B cell (primary cell): ENCODE measurements around the gene ZNF81. TPM values are rescaled to one million over a fixed set of nuclear protein-coding genes. Genes with fewer than 3 reads are reported as not detected.

Experiments
- ATAC-seq: fragments of 200-7000 bp; cut with Tn5 transposase; one replicate; pipeline ENCODE4 v1.10.0; 2021; ENCODE audit warnings: low read depth, mild to moderate bottlenecking, moderate number of reproducible peaks, moderate library complexity
- CTCF ChIA-PET: fragments of 350-600 bp; sonication (Branson Sonifier 250); formaldehyde crosslinking; loops from one replicate; lab custom pipeline; 2021; ENCODE audit warnings: antibody characterized with exemption, inconsistent platforms; lab: Charles Lee
- POLR2A ChIA-PET: fragments of 350-600 bp; sonication (Branson Sonifier 250); formaldehyde crosslinking; loops from one replicate; lab custom pipeline; 2021; ENCODE audit warnings: antibody characterized with exemption; lab: Charles Lee
- DNase-seq: peaks from one replicate; pipeline ENCODE4 v3.0.0; 2013
- H2AFZ ChIP-seq: 2 replicates; pipeline ENCODE4 v1.6.1; 2012; ENCODE audit warnings: mild to moderate bottlenecking, low read depth, low read length; ENCODE audit not compliant: insufficient read depth, poor library complexity, severe bottlenecking
- H3K27ac ChIP-seq, 2 donors: 1 replicate in 1 of 2; 2 replicates in 1 of 2; pipeline ENCODE4 v1.5.1; 2012 to 2013; ENCODE audit warnings: low read length in 2 of 2, mild to moderate bottlenecking in 2 of 2, moderate library complexity in 1 of 2
- H3K27me3 ChIP-seq, 4 experiments: fragments of 200-600 bp in 1 of 4; sonication (generic) in 1 of 4; replicated peaks in 1 of 4; 1 replicate in 2 of 4; 2 replicates in 2 of 4; pipeline versions ENCODE4 v1.6.1 to v1.7.0; 2013 to 2016; ENCODE audit warnings: low read length in 3 of 4, mild to moderate bottlenecking in 2 of 4, mixed read lengths in 1 of 4, moderate library complexity in 1 of 4; ENCODE audit not compliant: insufficient read depth in 4 of 4, control insufficient read depth in 3 of 4; ENCODE audit errors: control extremely low read depth in 1 of 4
- H3K36me3 ChIP-seq, 2 experiments: replicated peaks in 1 of 2; 1 replicate in 1 of 2; 2 replicates in 1 of 2; pipeline versions ENCODE4 v1.6.1 to v1.7.1; 2013; ENCODE audit warnings: low read length in 1 of 2; ENCODE audit not compliant: insufficient read depth in 2 of 2, control insufficient read depth in 1 of 2; ENCODE audit errors: control extremely low read depth in 1 of 2, extremely low read depth in 1 of 2
- H3K4me1 ChIP-seq, 2 donors: fragments of 200-600 bp in 1 of 2; sonication (generic) in 1 of 2; 1 replicate in 1 of 2; 2 replicates in 1 of 2; pipeline versions ENCODE4 v1.5.1 to v1.6.1; 2013 to 2017; ENCODE audit warnings: low read length in 2 of 2; ENCODE audit not compliant: control insufficient read depth in 2 of 2, insufficient read depth in 2 of 2
- H3K4me2 ChIP-seq: replicated peaks from 2 replicates; pipeline ENCODE3; 2012; ENCODE audit warnings: mild to moderate bottlenecking, low read depth, low read length; ENCODE audit not compliant: poor library complexity, severe bottlenecking
- H3K4me3 ChIP-seq, 5 experiments: fragments of 200-600 bp in 1 of 5; sonication (generic) in 1 of 5; 1 replicate in 3 of 5; 2 replicates in 2 of 5; pipeline versions ENCODE4 v1.5.1 to v1.7.0; 2011 to 2016; ENCODE audit warnings: low read length in 4 of 5, mild to moderate bottlenecking in 4 of 5, low read depth in 2 of 5, control low read depth in 1 of 5, moderate library complexity in 1 of 5; ENCODE audit not compliant: insufficient read depth in 1 of 5; ENCODE audit errors: control extremely low read depth in 1 of 5, extremely low read depth in 1 of 5
- H3K79me2 ChIP-seq: fragments of 200-600 bp; sonication (generic); one replicate; pipeline ENCODE4 v1.6.0; 2016; ENCODE audit warnings: low read length; ENCODE audit not compliant: control insufficient read depth, insufficient read depth
- H3K9ac ChIP-seq: fragments of 200-600 bp; sonication (generic); 2 replicates; pipeline ENCODE4 v1.6.1; 2017; ENCODE audit warnings: mild to moderate bottlenecking, low read length, moderate library complexity
- H3K9me3 ChIP-seq, 3 donors: one replicate each; pipeline versions ENCODE4 v1.6.1 to v1.7.1; 2013; ENCODE audit warnings: low read length in 2 of 3; ENCODE audit not compliant: control insufficient read depth in 2 of 3, insufficient read depth in 1 of 3; ENCODE audit errors: control extremely low read depth in 1 of 3
- H4K20me1 ChIP-seq: 2 replicates; pipeline ENCODE4 v1.6.0; 2012; ENCODE audit warnings: mild to moderate bottlenecking, low read length; ENCODE audit not compliant: insufficient read depth, control insufficient read depth, poor library complexity, severe bottlenecking
- H3K27ac Mint-ChIP-seq: one replicate; pipeline ENCODE4 v1.8.0; 2021; ENCODE audit warnings: mixed read lengths
- H3K27me3 Mint-ChIP-seq: one replicate; pipeline ENCODE4 v1.8.0; 2021; ENCODE audit warnings: mixed read lengths
- H3K4me1 Mint-ChIP-seq: one replicate; pipeline ENCODE4 v1.8.0; 2021; ENCODE audit warnings: mixed read lengths
- H3K4me3 Mint-ChIP-seq: one replicate; pipeline ENCODE4 v1.8.0; 2021; ENCODE audit warnings: mixed read lengths
- H3K9me3 Mint-ChIP-seq: one replicate; pipeline ENCODE4 v1.8.0; 2022; ENCODE audit warnings: mixed read lengths; ENCODE audit not compliant: insufficient read depth
- CTCF ChIP-seq: fragments of 200-600 bp; IDR thresholded peaks from one replicate; pipeline ENCODE4 v1.8.0; 2022; ENCODE audit warnings: antibody characterized with exemption, mild to moderate bottlenecking
- EZH2 ChIP-seq: IDR thresholded peaks from 2 replicates; pipeline ENCODE4 v1.6.1; 2012; ENCODE audit warnings: borderline replicate concordance, low read depth, mild to moderate bottlenecking, moderate library complexity, low read length; ENCODE audit not compliant: insufficient read depth, poor library complexity, severe bottlenecking
- WGBS: methylation state at CpG from one replicate; pipeline ENCODE4 v1.1.5; 2013; ENCODE audit warnings: missing lambda C conversion rate; ENCODE audit not compliant: insufficient coverage; 5-methylcytosine and 5-hydroxymethylcytosine counted together
- intact Hi-C: fragments of 100-400 bp; cut with micrococcal nuclease; formaldehyde crosslinking; loops from one replicate; pipeline ENCODE4 v1.10.0; 2022
- polyA plus RNA-seq: library from polyadenylated mRNA; depleted of rRNA; stranded (reverse); fragments of >200 nt; gene quantifications from 2 replicates; pipeline ENCODE4 v1.2.3, GENCODE V29; 2012
- total RNA-seq, 2 donors: library from RNA; stranded (reverse); fragments of 120-200 nt in 1 of 2; gene quantifications; 1 replicate in 1 of 2; 2 replicates in 1 of 2; pipeline versions ENCODE4 v1.2.3 to v1.2.4, GENCODE V29; 2013 to 2022

The ZNF81 gene
- total and polyA plus RNA-seq, 2 donors (not counting 1 experiment from before 2014, with no cell fraction given), result 3.5 to 17.7 TPM

GRCh38 chrX:47885501-47885900 is 48.8 kb downstream of the ZNF81 start:
- Histone ChIP-seq H2AFZ (no peak overlapping the region), H3K4me3 (no peak overlapping the region), H3K36me3 (peaks cover 0 to 10% of the 10 kb centered on the region in 2 experiments), H3K27me3 (no peaks in the 10 kb centered on the region), H4K20me1 (no peaks in the 10 kb centered on the region), H3K9ac (no peak overlapping the region), H3K27ac (no peak overlapping the region), H3K4me1 (no peaks in the 10 kb centered on the region), H3K4me2 (no peak overlapping the region), H3K9me3 (no peaks in the 10 kb centered on the region), H3K79me2 (no peaks in the 10 kb centered on the region)
- Mint-ChIP-seq H3K4me1 (no peaks in the 10 kb centered on the region), H3K9me3 (no peaks in the 10 kb centered on the region), H3K27ac (no peak overlapping the region), H3K4me3 (no peak overlapping the region), H3K27me3 (no peaks in the 10 kb centered on the region)
- CTCF ChIA-PET, result no interaction called here
- no CpG with 5 or more reads among the region's 3 CpGs for WGBS
- POLR2A ChIA-PET, result no interaction called here
- TF ChIP-seq EZH2 (no peak), CTCF (no peak)
- intact Hi-C loops, result no loop called here
- DNase-seq (no peak), ATAC-seq (no peak)

DNA sequence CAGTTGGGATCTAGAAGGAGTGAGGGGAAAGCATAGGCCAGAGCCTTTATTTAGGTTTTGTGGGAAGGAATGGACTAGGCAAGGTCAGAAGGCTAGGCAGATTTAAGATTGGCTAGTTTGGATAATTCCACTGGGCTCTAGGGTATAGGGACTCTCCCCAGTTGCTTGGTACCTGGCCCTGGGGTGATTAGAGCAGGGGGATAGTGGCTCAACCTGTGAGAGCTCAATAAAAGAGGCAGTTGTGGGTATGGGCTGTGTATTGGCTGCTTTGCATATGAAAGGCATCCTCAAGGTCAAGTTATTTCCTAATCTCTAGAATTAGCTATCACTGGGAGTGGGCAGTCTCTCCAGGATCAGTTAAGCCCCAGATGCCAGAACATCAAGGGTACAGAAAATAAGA is 61.3 kb downstream of the ZNF81 start:
- Histone ChIP-seq H3K27me3 (no peaks in the 10 kb centered on the region), H2AFZ (no peak overlapping the region), H3K4me1 (peaks cover 4 to 6% of the 10 kb centered on the region in 2 donors), H3K4me2 (no peak overlapping the region), H3K9ac (no peak overlapping the region), H3K36me3 (peaks cover 0 to 8% of the 10 kb centered on the region in 2 experiments), H3K4me3 (no peak overlapping the region), H3K79me2 (no peaks in the 10 kb centered on the region), H3K27ac (no peak overlapping the region), H4K20me1 (no peaks in the 10 kb centered on the region), H3K9me3 (no peaks in the 10 kb centered on the region)
- CTCF ChIA-PET, result no interaction called here
- no peak overlapping the region for H3K4me3 Mint-ChIP-seq
- H3K9me3 Mint-ChIP-seq, result no peaks in the 10 kb centered on the region
- peaks cover 14% of the 10 kb centered on the region for H3K4me1 Mint-ChIP-seq
- ATAC-seq (no peak), DNase-seq (no peak)
- intact Hi-C loops, result no loop called here
- no peak for TF ChIP-seq CTCF
- no peak for TF ChIP-seq EZH2
- no peaks in the 10 kb centered on the region for H3K27me3 Mint-ChIP-seq
- POLR2A ChIA-PET, result no interaction called here
- no peak overlapping the region for H3K27ac Mint-ChIP-seq
